Measurements from ENCODE around the gene ZNF652.
"Not testable (repeated sequence)": the region's sequence is repeated elsewhere in the genome, so short reads cannot be mapped to it uniquely, and the experiment has no call there.

Gene ZNF652

GRCh38 chr17:49399995-49400394 is 37.9 kb upstream of the ZNF652 start:
- DNase-seq (ENCODE audit: low read depth), result no peak
- no peaks in the 10 kb centered on the region for H3K27me3 ChIP-seq (replicated peaks; ENCODE audit: control insufficient read depth, insufficient read depth, low read length)
- H3K36me3 ChIP-seq (ENCODE audit: control insufficient read depth, insufficient read depth, low read length, severe bottlenecking), result peaks cover 23% of the 10 kb centered on the region
- peaks cover 14% of the 10 kb centered on the region for H3K4me1 ChIP-seq (ENCODE audit: control insufficient read depth, insufficient read depth, low read length)
- no peak overlapping the region for H3K9ac ChIP-seq (ENCODE audit: low read length)
- H3K4me3 ChIP-seq (ENCODE audit: low read length), result no peak overlapping the region
- no peaks in the 10 kb centered on the region for H3K9me3 ChIP-seq (ENCODE audit: control insufficient read depth, low read length)

- Histone ChIP-seq H3K27me3 (replicated peaks; ENCODE audit: control insufficient read depth, insufficient read depth, low read length) (peaks cover 4% of the 10 kb centered on the region), H3K9me3 (ENCODE audit: control insufficient read depth, low read length) (no peaks in the 10 kb centered on the region), H3K36me3 (ENCODE audit: control insufficient read depth, insufficient read depth, low read length, severe bottlenecking) (peaks cover under 1% of the 10 kb centered on the region), H3K4me3 (ENCODE audit: low read length) (no peak overlapping the region), H3K4me1 (ENCODE audit: control insufficient read depth, insufficient read depth, low read length) (peaks cover 11% of the 10 kb centered on the region), H3K9ac (ENCODE audit: low read length) (no peak overlapping the region)
- DNase-seq (ENCODE audit: low read depth), result peak; percentile 33
These were observed 35.5 kb upstream of the ZNF652 start for GRCh38 chr17:49397586-49397985.

GRCh38 chr17:49393491-49394255 is 31.6 kb upstream of the ZNF652 start:
- no peaks in the 10 kb centered on the region for H3K9me3 ChIP-seq (ENCODE audit: control insufficient read depth, low read length)
- peak; percentile 3 for DNase-seq (ENCODE audit: low read depth)
- no peak overlapping the region for H3K9ac ChIP-seq (ENCODE audit: low read length)
- H3K4me1 ChIP-seq (ENCODE audit: control insufficient read depth, insufficient read depth, low read length), result peaks cover 14% of the 10 kb centered on the region
- H3K27me3 ChIP-seq (replicated peaks; ENCODE audit: control insufficient read depth, insufficient read depth, low read length), result peaks cover 4% of the 10 kb centered on the region
- H3K4me3 ChIP-seq (ENCODE audit: low read length), result no peak overlapping the region
- H3K36me3 ChIP-seq (ENCODE audit: control insufficient read depth, insufficient read depth, low read length, severe bottlenecking), result no peaks in the 10 kb centered on the region

- H3K9ac ChIP-seq (ENCODE audit: low read length), result no peak overlapping the region
- no peaks in the 10 kb centered on the region for H3K36me3 ChIP-seq (ENCODE audit: control insufficient read depth, insufficient read depth, low read length, severe bottlenecking)
- H3K4me1 ChIP-seq (ENCODE audit: control insufficient read depth, insufficient read depth, low read length), result peaks cover 5% of the 10 kb centered on the region
- DNase-seq (ENCODE audit: low read depth), result no peak
- no peak overlapping the region for H3K4me3 ChIP-seq (ENCODE audit: low read length)
- H3K27me3 ChIP-seq (replicated peaks; ENCODE audit: control insufficient read depth, insufficient read depth, low read length), result peaks cover 9% of the 10 kb centered on the region
- no peaks in the 10 kb centered on the region for H3K9me3 ChIP-seq (ENCODE audit: control insufficient read depth, low read length)
These were observed 28.7 kb upstream of the ZNF652 start for GRCh38 chr17:49390548-49391324.

- H3K9ac ChIP-seq (ENCODE audit: low read length); H3K9me3 ChIP-seq (ENCODE audit: control insufficient read depth, low read length); H3K4me3 ChIP-seq (ENCODE audit: low read length); H3K36me3 ChIP-seq (ENCODE audit: control insufficient read depth, insufficient read depth, low read length, severe bottlenecking); H3K27me3 ChIP-seq (replicated peaks; ENCODE audit: control insufficient read depth, insufficient read depth, low read length); H3K4me1 ChIP-seq (ENCODE audit: control insufficient read depth, insufficient read depth, low read length): not testable (repeated sequence)
- DNase-seq (ENCODE audit: low read depth), result peak; percentile 30
These were observed 27.7 kb upstream of the ZNF652 start for GRCh38 chr17:49389514-49390347.

- Histone ChIP-seq H3K9ac (ENCODE audit: low read length) (no peak overlapping the region), H3K9me3 (ENCODE audit: control insufficient read depth, low read length) (no peaks in the 10 kb centered on the region), H3K36me3 (ENCODE audit: control insufficient read depth, insufficient read depth, low read length, severe bottlenecking) (no peaks in the 10 kb centered on the region), H3K27me3 (replicated peaks; ENCODE audit: control insufficient read depth, insufficient read depth, low read length) (peaks cover 9% of the 10 kb centered on the region), H3K4me3 (ENCODE audit: low read length) (no peak overlapping the region), H3K4me1 (ENCODE audit: control insufficient read depth, insufficient read depth, low read length) (peaks cover 3% of the 10 kb centered on the region)
- DNase-seq (ENCODE audit: low read depth), result no peak
These were observed 26.9 kb upstream of the ZNF652 start for GRCh38 chr17:49388692-49389513.

GRCh38 chr17:49388290-49388640 is 26.2 kb upstream of the ZNF652 start:
- Histone ChIP-seq H3K4me3 (ENCODE audit: low read length) (no peak overlapping the region), H3K4me1 (ENCODE audit: control insufficient read depth, insufficient read depth, low read length) (peaks cover 3% of the 10 kb centered on the region), H3K9me3 (ENCODE audit: control insufficient read depth, low read length) (no peaks in the 10 kb centered on the region), H3K27me3 (replicated peaks; ENCODE audit: control insufficient read depth, insufficient read depth, low read length) (peaks cover 9% of the 10 kb centered on the region), H3K9ac (ENCODE audit: low read length) (no peak overlapping the region), H3K36me3 (ENCODE audit: control insufficient read depth, insufficient read depth, low read length, severe bottlenecking) (no peaks in the 10 kb centered on the region)
- no peak for DNase-seq (ENCODE audit: low read depth)

- H3K36me3 ChIP-seq (ENCODE audit: control insufficient read depth, insufficient read depth, low read length, severe bottlenecking), result no peaks in the 10 kb centered on the region
- peaks cover 12% of the 10 kb centered on the region for H3K27me3 ChIP-seq (replicated peaks; ENCODE audit: control insufficient read depth, insufficient read depth, low read length)
- no peak overlapping the region for H3K4me3 ChIP-seq (ENCODE audit: low read length)
- H3K9ac ChIP-seq (ENCODE audit: low read length), result no peak overlapping the region
- peaks cover 3% of the 10 kb centered on the region for H3K4me1 ChIP-seq (ENCODE audit: control insufficient read depth, insufficient read depth, low read length)
- DNase-seq (ENCODE audit: low read depth), result no peak
- H3K9me3 ChIP-seq (ENCODE audit: control insufficient read depth, low read length), result no peaks in the 10 kb centered on the region
These were observed 25.6 kb upstream of the ZNF652 start for GRCh38 chr17:49387498-49388289.

GRCh38 chr17:49386373-49386772 is 24.3 kb upstream of the ZNF652 start:
- DNase-seq (ENCODE audit: low read depth), result no peak
- H3K4me3 ChIP-seq (ENCODE audit: low read length), result no peak overlapping the region
- H3K9ac ChIP-seq (ENCODE audit: low read length), result no peak overlapping the region
- H3K4me1 ChIP-seq (ENCODE audit: control insufficient read depth, insufficient read depth, low read length), result peaks cover 3% of the 10 kb centered on the region
- no peaks in the 10 kb centered on the region for H3K36me3 ChIP-seq (ENCODE audit: control insufficient read depth, insufficient read depth, low read length, severe bottlenecking)
- peaks cover 12% of the 10 kb centered on the region for H3K27me3 ChIP-seq (replicated peaks; ENCODE audit: control insufficient read depth, insufficient read depth, low read length)
- no peaks in the 10 kb centered on the region for H3K9me3 ChIP-seq (ENCODE audit: control insufficient read depth, low read length)

- H3K4me1 ChIP-seq (ENCODE audit: control insufficient read depth, insufficient read depth, low read length), result peaks cover 4% of the 10 kb centered on the region
- H3K27me3 ChIP-seq (replicated peaks; ENCODE audit: control insufficient read depth, insufficient read depth, low read length), result peaks cover 12% of the 10 kb centered on the region
- H3K4me3 ChIP-seq (ENCODE audit: low read length), result no peak overlapping the region
- no peaks in the 10 kb centered on the region for H3K36me3 ChIP-seq (ENCODE audit: control insufficient read depth, insufficient read depth, low read length, severe bottlenecking)
- no peak for DNase-seq (ENCODE audit: low read depth)
- no peaks in the 10 kb centered on the region for H3K9me3 ChIP-seq (ENCODE audit: control insufficient read depth, low read length)
- H3K9ac ChIP-seq (ENCODE audit: low read length), result no peak overlapping the region
These were observed 22.9 kb upstream of the ZNF652 start for GRCh38 chr17:49384951-49385350.

All from adipocyte (in vitro differentiated cells).